ENCODE data around the gene LMX1B. TPM values are rescaled to one million over a fixed set of nuclear protein-coding genes. Genes with fewer than 3 reads are reported as not detected.

Gene LMX1B
- total and polyA plus RNA-seq, 2 donors (not counting 3 experiments of a cell fraction or from before 2014, with no cell fraction given): not detected

- ChIA-PET POLR2A (no interaction called here), CTCF (interaction anchor here (0.8 to 2.4 kb wide), 4 partner anchors 10 to 177 kb away, joined by 3 to 10 read pairs (median 6); no protein-coding TSS in a partner anchor)
- peaks cover 5 to 9% of the 10 kb centered on the region in 2 experiments for H3K27me3 ChIP-seq (ENCODE audit: control insufficient read depth in 2 of 2, insufficient read depth in 2 of 2, low read length in 2 of 2)
- no peak overlapping the region for H3K4me3 ChIP-seq (replicated peaks in 1 of 3; ENCODE audit: insufficient read depth in 1 of 3, low read depth in 1 of 3, low read length in 3 of 3)
- no peaks in the 10 kb centered on the region for H3K9me1 ChIP-seq (replicated peaks; ENCODE audit: control insufficient read depth, extremely low read depth, insufficient read depth, low read length)
- no peaks in the 10 kb centered on the region for H3K4me1 ChIP-seq (ENCODE audit: control insufficient read depth, extremely low read depth, insufficient read depth, low read length)
- no peak for TF ChIP-seq POLR2AphosphoS5 (IDR thresholded peaks at IDR 0.05; ENCODE audit: insufficient read depth, low read depth, low read length)
- TF ChIP-seq JUN (IDR thresholded peaks at IDR 0.05; ENCODE audit: borderline replicate concordance, insufficient read depth, insufficient read length, low read depth): no peak
- TF ChIP-seq MAX (IDR thresholded peaks at IDR 0.05; ENCODE audit: insufficient read depth, insufficient read length): no peak
- TF ChIP-seq, protein P1, sequence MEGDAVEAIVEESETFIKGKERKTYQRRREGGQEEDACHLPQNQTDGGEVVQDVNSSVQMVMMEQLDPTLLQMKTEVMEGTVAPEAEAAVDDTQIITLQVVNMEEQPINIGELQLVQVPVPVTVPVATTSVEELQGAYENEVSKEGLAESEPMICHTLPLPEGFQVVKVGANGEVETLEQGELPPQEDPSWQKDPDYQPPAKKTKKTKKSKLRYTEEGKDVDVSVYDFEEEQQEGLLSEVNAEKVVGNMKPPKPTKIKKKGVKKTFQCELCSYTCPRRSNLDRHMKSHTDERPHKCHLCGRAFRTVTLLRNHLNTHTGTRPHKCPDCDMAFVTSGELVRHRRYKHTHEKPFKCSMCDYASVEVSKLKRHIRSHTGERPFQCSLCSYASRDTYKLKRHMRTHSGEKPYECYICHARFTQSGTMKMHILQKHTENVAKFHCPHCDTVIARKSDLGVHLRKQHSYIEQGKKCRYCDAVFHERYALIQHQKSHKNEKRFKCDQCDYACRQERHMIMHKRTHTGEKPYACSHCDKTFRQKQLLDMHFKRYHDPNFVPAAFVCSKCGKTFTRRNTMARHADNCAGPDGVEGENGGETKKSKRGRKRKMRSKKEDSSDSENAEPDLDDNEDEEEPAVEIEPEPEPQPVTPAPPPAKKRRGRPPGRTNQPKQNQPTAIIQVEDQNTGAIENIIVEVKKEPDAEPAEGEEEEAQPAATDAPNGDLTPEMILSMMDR (IDR thresholded peaks at IDR 0.05; ENCODE audit: extremely low read depth in 1 of 2, insufficient read depth in 1 of 2, low read depth in 1 of 2, low read length in 2 of 2): no peak
- no peak for TF ChIP-seq POLR2A (IDR thresholded peaks at IDR 0.05; ENCODE audit: low read depth, low read length)
- TF ChIP-seq FOS (IDR thresholded peaks at IDR 0.05; ENCODE audit: borderline replicate concordance, insufficient read depth, low read length): no peak
- TF ChIP-seq MYC (IDR thresholded peaks at IDR 0.05; ENCODE audit: low read depth, low read length): no peak
- no peak for TF ChIP-seq GATA2 (IDR thresholded peaks at IDR 0.05; ENCODE audit: insufficient read depth, insufficient read length, low read depth, low read length)
- TF ChIP-seq EZH2 (IDR thresholded peaks at IDR 0.05; ENCODE audit: borderline replicate concordance, low read depth, low read length, severe bottlenecking): no peak
- no peaks in the 10 kb centered on the region for H3K9me3 ChIP-seq (replicated peaks; ENCODE audit: control insufficient read depth, insufficient read depth, low read length)
- no peak overlapping the region for H2AFZ ChIP-seq (ENCODE audit: low read depth, low read length)
- no peak overlapping the region for H3K9ac ChIP-seq (replicated peaks; ENCODE audit: extremely low read depth, insufficient read depth, low read length)
- H3K4me2 ChIP-seq (ENCODE audit: insufficient read depth, low read length): no peak overlapping the region
- H3K27ac ChIP-seq (ENCODE audit: insufficient read depth, low read depth, low read length): no peak overlapping the region
- no peaks in the 10 kb centered on the region for H3K36me3 ChIP-seq (ENCODE audit: control insufficient read depth in 2 of 2, extremely low read depth in 1 of 2, insufficient read depth in 2 of 2, low read length in 2 of 2)
- DNase-seq (ENCODE audit: low read depth, low spot score) (no peak), FAIRE-seq (no peak)
- no peaks in the 10 kb centered on the region for H4K20me1 ChIP-seq (replicated peaks; ENCODE audit: control insufficient read depth, extremely low read depth, insufficient read depth, low read length)
- no peaks in the 10 kb centered on the region for H3K79me2 ChIP-seq (ENCODE audit: control insufficient read depth, insufficient read depth, low read length)
- intact Hi-C loops (cut with micrococcal nuclease): no loop called here
- dilution Hi-C loops (cut with MboI; ENCODE audit: extremely low pct_ligation_motif_present, low sequenced_read_pairs): no loop called here
- BruUV-seq (replicated peaks): no TSS peak
These were observed 9.4 kb upstream of the LMX1B start for GRCh38 chr9:126604059-126605055.

Data from endothelial cell of umbilical vein (primary cell).